ENCODE results near the gene P2RY4.

DNA sequence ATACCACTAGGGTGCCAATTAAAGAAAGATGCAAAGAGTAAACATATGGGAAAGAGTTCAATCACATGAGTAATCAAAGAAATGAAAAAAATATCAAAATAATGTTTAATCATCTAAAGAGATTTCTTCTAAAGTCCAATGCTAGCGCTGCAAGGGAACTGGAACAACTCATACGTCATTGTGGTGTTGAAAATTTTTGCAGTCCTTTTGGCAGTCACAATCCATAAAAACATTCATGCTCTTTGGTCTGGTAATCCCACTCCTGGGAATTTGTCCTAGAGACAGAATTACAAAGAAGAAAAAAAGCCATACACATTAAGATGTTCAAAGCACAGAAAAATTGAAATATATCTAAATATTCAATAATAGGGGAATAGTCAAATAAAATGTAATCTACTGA lies 4.6 kb downstream of the P2RY4 start:
- TF ChIP-seq CTCF (IDR thresholded peaks at IDR 0.05) (no peak), TCF7L2 (IDR thresholded peaks at IDR 0.05; ENCODE audit: low read depth, low read length) (no peak), REST (IDR thresholded peaks at IDR 0.05; ENCODE audit: insufficient read depth in 1 of 2, low read depth in 2 of 2, low read length in 1 of 2) (no peak), POLR2AphosphoS5 (IDR thresholded peaks at IDR 0.05; ENCODE audit: low read depth, low read length) (no peak)

Data from Panc1 (cell line).